DND-41 (cell line): ENCODE data around the gene NDN.
"Not testable (repeated sequence)": the region's sequence is repeated elsewhere in the genome, so short reads cannot be mapped to it uniquely, and the experiment has no call there.

ENCODE experiments used
- ATAC-seq: fragments of 200-7000 bp; cut with Tn5 transposase; 3 replicates; pipeline ENCODE4 v1.9.1; 2021; ENCODE audit warnings: low read depth; ENCODE audit not compliant: insufficient read depth
- DNase-seq: peaks from one replicate; pipeline ENCODE4 v3.0.0-alpha.2; 2020
- H2AFZ ChIP-seq: 2 replicates; pipeline ENCODE4 v1.6.0; 2012; ENCODE audit warnings: low read depth, low read length
- H3K27ac ChIP-seq: 2 replicates; pipeline ENCODE4 v1.5.1; 2012; ENCODE audit warnings: low read length, inconsistent platforms
- H3K27me3 ChIP-seq: fragments of 200-600 bp; sonication (generic); 2 replicates; pipeline ENCODE4 v1.6.0; 2012; ENCODE audit warnings: low read length, mild to moderate bottlenecking, inconsistent platforms; ENCODE audit not compliant: insufficient read depth, poor library complexity
- H3K36me3 ChIP-seq: 2 replicates; pipeline ENCODE4 v1.5.1; 2012; ENCODE audit warnings: low read length, inconsistent platforms; ENCODE audit not compliant: insufficient read depth
- H3K4me1 ChIP-seq: 2 replicates; pipeline ENCODE4 v1.5.1; 2012; ENCODE audit warnings: mild to moderate bottlenecking, low read length; ENCODE audit not compliant: insufficient read depth
- H3K4me2 ChIP-seq: 2 replicates; pipeline ENCODE4 v1.6.0; 2012; ENCODE audit warnings: mild to moderate bottlenecking, moderate library complexity, low read length, inconsistent platforms; ENCODE audit not compliant: insufficient read depth
- H3K4me3 ChIP-seq, 2 experiments: fragments of 200-600 bp in 1 of 2; shearing (Covaris generic) in 1 of 2; 2 replicates each; pipeline ENCODE4 v1.5.1; 2012 to 2016; ENCODE audit warnings: inconsistent platforms in 2 of 2, low read length in 2 of 2, mild to moderate bottlenecking in 2 of 2, low read depth in 1 of 2, moderate library complexity in 1 of 2
- H3K79me2 ChIP-seq: 2 replicates; pipeline ENCODE4 v1.6.0; 2012; ENCODE audit warnings: low read length, inconsistent platforms; ENCODE audit not compliant: insufficient read depth
- H3K9ac ChIP-seq: 2 replicates; pipeline ENCODE4 v1.6.0; 2012; ENCODE audit warnings: low read depth, mild to moderate bottlenecking, inconsistent platforms, low read length, moderate library complexity
- H3K9me3 ChIP-seq: 2 replicates; pipeline ENCODE4 v1.5.1; 2012; ENCODE audit warnings: low read length, moderate library complexity, mild to moderate bottlenecking, inconsistent platforms; ENCODE audit not compliant: insufficient read depth, severe bottlenecking
- H4K20me1 ChIP-seq: 2 replicates; pipeline ENCODE4 v1.6.0; 2012; ENCODE audit warnings: low read length; ENCODE audit not compliant: insufficient read depth
- EZH2 ChIP-seq: IDR thresholded peaks from 3 replicates; pipeline ENCODE4 v1.6.1; 2012; ENCODE audit warnings: borderline replicate concordance, low read depth, mild to moderate bottlenecking, moderate library complexity, low read length, inconsistent platforms; ENCODE audit not compliant: severe bottlenecking
- TF ChIP-seq, protein P1 (sequence below): IDR thresholded peaks from 2 replicates; pipeline ENCODE4 v1.5.1; 2012; ENCODE audit warnings: borderline replicate concordance, low read length, moderate library complexity, mild to moderate bottlenecking; ENCODE audit not compliant: poor library complexity, severe bottlenecking; ENCODE audit errors: extremely low read depth

Gene NDN, protein sequence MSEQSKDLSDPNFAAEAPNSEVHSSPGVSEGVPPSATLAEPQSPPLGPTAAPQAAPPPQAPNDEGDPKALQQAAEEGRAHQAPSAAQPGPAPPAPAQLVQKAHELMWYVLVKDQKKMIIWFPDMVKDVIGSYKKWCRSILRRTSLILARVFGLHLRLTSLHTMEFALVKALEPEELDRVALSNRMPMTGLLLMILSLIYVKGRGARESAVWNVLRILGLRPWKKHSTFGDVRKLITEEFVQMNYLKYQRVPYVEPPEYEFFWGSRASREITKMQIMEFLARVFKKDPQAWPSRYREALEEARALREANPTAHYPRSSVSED

DNA sequence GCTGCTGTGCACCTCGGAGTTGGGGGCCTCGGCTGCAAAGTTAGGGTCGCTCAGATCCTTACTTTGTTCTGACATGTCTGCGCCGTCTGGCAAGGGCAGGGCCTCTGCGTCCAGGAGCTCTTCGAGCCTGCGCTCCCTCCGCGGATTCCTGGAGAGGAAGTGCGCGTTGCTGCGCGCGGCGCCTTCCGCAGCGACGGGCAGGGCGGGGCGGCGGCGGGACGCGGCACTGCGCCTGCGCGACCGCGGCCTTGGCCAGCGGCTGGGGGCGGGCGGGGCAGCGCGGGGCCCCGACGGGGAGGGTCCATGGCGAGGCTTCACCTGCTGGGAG is at the start of gene NDN:
Gene NDN, minus strand, starts transcription at position 163 of the 328 bp plus-strand sequence. Its CDS starts 88 bp downstream, at position 75.
- Histone ChIP-seq H3K4me3 (no peak within 1 kb of the TSS), H3K9ac (no peak within 1 kb of the TSS), H4K20me1 (no peaks in the 10 kb centered on the region), H3K27me3 (peaks cover 3% of the 10 kb centered on the region), H3K36me3 (no peaks in the 10 kb centered on the region), H3K27ac (no peak within 1 kb of the TSS), H3K79me2 (no peaks in the 10 kb centered on the region), H3K4me1 (no peaks in the 10 kb centered on the region), H3K9me3 (no peaks in the 10 kb centered on the region), H2AFZ (no peak within 1 kb of the TSS), H3K4me2 (no peak within 1 kb of the TSS)
- TF ChIP-seq, protein P1, sequence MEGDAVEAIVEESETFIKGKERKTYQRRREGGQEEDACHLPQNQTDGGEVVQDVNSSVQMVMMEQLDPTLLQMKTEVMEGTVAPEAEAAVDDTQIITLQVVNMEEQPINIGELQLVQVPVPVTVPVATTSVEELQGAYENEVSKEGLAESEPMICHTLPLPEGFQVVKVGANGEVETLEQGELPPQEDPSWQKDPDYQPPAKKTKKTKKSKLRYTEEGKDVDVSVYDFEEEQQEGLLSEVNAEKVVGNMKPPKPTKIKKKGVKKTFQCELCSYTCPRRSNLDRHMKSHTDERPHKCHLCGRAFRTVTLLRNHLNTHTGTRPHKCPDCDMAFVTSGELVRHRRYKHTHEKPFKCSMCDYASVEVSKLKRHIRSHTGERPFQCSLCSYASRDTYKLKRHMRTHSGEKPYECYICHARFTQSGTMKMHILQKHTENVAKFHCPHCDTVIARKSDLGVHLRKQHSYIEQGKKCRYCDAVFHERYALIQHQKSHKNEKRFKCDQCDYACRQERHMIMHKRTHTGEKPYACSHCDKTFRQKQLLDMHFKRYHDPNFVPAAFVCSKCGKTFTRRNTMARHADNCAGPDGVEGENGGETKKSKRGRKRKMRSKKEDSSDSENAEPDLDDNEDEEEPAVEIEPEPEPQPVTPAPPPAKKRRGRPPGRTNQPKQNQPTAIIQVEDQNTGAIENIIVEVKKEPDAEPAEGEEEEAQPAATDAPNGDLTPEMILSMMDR: no peak
- no peak for TF ChIP-seq EZH2
- no peak for DNase-seq
- no peak for ATAC-seq

DNA sequence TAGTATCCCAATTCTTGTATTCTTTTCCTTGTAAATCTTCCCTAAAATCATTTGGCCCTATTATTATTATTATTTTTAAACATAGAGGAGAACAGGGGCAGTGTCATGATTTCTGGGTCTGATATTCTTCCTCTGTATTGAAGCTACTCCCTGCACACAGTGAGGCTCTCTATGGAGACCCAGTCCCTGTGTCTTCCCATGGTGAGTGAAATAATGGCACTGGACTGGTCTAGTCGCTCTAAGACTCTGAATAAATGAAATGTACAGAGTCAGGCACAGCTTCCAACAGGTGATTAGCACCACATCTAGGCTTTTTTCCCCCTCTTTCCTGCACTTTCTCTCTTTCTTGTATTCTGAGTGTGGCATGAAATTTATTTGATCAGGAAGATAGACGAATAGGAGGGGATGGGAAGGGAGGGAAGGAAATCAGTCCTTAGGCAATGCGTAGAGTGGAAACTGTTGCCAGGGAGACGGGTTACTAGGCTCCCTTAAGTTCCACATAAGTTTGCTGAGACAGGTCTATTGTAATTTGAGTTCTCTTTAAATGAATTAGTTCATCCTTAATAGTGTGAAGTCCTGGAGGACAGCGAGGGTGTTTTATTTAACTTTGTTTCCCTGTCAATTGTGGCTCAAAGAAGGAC is 49.0 kb upstream of the NDN start:
- Histone ChIP-seq H3K36me3 (no peaks in the 10 kb centered on the region), H3K4me1 (no peaks in the 10 kb centered on the region), H3K9ac (no peak overlapping the region), H3K4me2 (no peak overlapping the region), H3K27ac (no peak overlapping the region), H3K9me3 (no peaks in the 10 kb centered on the region), H3K27me3 (no peaks in the 10 kb centered on the region), H2AFZ (no peak overlapping the region), H4K20me1 (no peaks in the 10 kb centered on the region), H3K79me2 (no peaks in the 10 kb centered on the region), H3K4me3 (no peak overlapping the region)
- DNase-seq (no peak), ATAC-seq (no peak)
- TF ChIP-seq, protein P1: no peak
- TF ChIP-seq EZH2: no peak

DNA sequence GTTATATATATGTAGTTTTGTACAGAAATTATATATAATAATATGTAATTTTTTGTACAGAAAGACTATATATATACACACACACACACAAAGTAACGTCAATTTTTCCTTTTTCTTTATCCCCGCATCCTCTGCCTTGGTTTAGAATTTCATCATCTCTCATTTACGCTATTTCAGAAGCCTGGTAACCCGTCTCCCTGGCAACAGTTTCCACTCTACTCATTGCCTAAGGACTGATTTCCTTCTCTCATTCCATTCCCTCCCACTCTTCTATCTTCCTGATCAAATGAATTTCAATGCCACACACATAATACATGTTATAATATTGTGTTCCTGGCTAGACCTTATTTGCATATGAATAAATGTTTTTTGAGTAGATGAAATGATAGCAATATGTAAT is 47.8 kb upstream of the NDN start:
- Histone ChIP-seq H3K4me2 (no peak overlapping the region), H2AFZ (no peak overlapping the region), H3K9ac (no peak overlapping the region), H3K27me3 (no peaks in the 10 kb centered on the region), H3K9me3 (no peaks in the 10 kb centered on the region), H3K4me3 (no peak overlapping the region), H4K20me1 (no peaks in the 10 kb centered on the region), H3K4me1 (no peaks in the 10 kb centered on the region), H3K27ac (no peak overlapping the region), H3K36me3 (no peaks in the 10 kb centered on the region), H3K79me2 (no peaks in the 10 kb centered on the region)
- DNase-seq (no peak), ATAC-seq (no peak)
- no peak for TF ChIP-seq EZH2
- TF ChIP-seq, protein P1: no peak

DNA sequence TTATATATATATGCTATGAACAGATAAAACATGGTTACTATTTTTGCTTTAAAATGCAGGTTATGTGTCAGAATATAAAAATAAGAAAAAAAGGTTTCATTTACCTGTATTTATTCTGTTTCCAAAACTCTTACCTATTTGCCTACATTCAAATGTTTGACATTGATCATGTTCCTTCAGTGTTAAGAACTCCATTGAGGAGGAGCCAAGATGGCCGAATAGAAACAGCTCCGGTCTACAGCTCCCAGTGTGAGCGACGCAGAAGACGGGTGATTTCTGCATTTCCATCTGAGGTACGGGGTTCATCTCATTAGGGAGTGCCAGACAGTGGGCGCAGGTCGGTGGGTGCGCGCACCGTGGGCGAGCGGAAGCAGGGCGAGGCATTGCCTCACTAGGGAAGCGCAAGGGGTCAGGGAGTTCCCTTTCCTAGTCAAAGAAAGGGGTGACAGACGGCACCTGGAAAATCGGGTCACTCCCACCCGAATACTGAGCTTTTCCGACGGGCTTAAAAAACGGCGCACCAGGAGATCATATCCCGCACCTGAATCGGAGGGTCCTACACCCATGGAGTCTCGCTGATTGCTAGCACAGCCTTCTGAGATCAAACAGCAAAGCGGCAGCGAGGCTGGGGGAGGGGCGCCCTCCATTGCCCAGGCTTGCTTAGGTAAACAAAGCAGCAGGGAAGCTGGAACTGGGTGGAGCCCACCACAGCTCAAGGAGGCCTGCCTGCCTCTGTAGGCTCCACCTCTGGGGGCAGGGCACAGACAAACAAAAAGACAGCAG is 27.0 kb upstream of the NDN start:
- not testable (repeated sequence) for H3K27me3 ChIP-seq, H3K4me3 ChIP-seq, H3K27ac ChIP-seq, H3K36me3 ChIP-seq, H3K9me3 ChIP-seq, H3K9ac ChIP-seq, ATAC-seq, H3K79me2 ChIP-seq, H4K20me1 ChIP-seq, H3K4me1 ChIP-seq, H2AFZ ChIP-seq, DNase-seq, H3K4me2 ChIP-seq
